Stimulated activated naive CD4-positive, alpha-beta T cell (primary cell): ENCODE results near the gene SERINC2.
"Not testable (repeated sequence)": the region's sequence is repeated elsewhere in the genome, so short reads cannot be mapped to it uniquely, and the experiment has no call there.

Experiments
- DNase-seq, 6 experiments: peaks; one replicate each; lab custom pipeline; 2025; lab: John Stamatoyannopoulos, UW

SERINC2 gene

DNA sequence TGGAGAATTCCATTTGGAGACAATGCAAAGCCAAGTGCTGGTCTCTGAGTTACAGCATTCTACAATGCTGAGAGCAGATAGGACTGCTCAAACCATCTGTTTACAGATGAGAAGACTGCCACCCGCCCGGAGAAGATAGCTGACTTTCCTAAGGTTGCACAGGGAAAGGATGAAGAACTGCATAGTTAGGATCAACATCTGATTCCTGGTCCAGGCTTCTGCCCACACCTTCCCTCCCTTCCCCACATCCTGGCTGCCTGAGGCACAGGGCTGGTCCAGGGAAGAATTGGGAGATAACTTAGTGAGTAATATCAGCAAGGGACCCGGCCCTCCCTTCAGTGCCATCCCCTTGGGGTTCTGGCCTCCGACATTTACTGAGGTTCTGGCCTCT, 2.0 kb downstream of the SERINC2 start:
- DNase-seq, result no peak

DNA sequence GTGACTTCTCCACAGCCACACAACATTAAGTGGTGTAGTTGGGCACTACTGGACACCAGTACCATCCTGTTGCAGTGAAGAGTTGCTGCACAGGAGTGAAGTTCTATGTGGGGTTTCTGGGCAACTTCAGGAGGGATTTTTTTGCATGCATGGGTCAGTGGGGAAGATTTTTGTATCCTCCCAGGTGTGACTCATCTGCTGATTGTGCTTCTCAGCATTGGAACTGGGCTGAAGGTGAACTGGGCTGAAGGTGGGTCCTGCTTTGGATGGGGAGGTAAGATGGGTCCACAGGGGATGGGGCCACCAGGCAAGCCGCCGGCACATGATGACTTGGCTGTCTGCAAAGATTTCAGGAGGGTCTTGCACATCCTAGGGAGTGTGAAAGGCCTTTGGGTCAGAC, 2.6 kb downstream of the SERINC2 start:
- no peak for DNase-seq

DNA sequence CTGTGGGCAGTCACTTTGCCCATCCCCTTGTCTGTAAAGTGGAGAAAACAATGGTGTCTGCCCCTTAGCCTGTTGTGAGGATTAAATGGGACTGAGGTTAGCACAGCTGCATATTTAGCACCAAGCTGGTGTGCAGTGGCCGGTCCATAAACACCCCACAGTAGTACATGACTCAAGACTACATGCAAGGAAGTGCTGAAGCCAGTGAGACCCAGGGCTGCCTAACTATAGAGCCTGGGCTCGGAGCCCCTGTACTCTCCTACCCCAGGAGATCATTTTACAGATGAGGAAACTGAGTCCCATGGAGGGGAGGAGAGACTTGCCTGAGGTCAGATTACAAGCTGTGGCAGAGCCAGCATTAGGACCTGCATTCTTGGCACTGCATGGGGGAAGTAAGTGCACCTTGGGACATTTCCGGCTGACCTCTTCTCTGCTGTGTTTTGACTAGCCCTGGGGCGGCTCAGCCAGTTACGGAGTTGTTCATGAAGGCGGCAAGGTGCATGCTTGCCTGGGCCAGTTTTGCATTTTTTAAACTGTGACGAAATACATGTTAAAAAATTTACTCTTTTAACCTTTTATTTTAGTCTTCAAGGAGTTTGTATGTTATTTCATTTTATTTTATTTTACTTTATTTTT, 3.2 kb downstream of the SERINC2 start:
- no peak for DNase-seq

DNA sequence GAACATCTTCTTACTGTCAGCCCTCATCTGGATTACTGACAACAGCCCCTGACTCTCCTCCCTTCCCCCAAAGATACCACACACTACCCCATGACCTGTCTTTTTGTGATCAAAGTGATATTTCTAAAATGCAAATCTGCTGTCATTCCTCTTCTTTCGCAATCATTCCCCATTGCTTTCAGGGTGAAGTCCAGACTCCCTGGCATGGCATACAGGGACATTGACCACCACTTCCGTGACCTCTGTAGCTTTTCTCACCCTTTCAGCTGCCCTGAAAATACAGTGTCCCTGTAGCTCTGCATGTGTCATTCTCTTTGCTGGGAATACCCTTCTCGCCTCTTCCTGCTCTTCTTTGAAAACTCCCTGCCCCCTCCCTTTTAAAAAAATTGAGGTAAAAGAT, 4.1 kb downstream of the SERINC2 start:
- DNase-seq, result no peak

GRCh38 chr1:31418626-31419323, 5.8 kb downstream of the SERINC2 start:
- no peak for DNase-seq

GRCh38 chr1:31420716-31421115, 7.7 kb downstream of the SERINC2 start:
- no peak for DNase-seq

- no peak for DNase-seq
These were observed 8.5 kb downstream of the SERINC2 start for GRCh38 chr1:31421371-31422040.

GRCh38 chr1:31422505-31423319, 9.7 kb downstream of the SERINC2 start:
- DNase-seq, result peak in 5 of 6 experiments; percentile 16 to 68 (median 41)

DNA sequence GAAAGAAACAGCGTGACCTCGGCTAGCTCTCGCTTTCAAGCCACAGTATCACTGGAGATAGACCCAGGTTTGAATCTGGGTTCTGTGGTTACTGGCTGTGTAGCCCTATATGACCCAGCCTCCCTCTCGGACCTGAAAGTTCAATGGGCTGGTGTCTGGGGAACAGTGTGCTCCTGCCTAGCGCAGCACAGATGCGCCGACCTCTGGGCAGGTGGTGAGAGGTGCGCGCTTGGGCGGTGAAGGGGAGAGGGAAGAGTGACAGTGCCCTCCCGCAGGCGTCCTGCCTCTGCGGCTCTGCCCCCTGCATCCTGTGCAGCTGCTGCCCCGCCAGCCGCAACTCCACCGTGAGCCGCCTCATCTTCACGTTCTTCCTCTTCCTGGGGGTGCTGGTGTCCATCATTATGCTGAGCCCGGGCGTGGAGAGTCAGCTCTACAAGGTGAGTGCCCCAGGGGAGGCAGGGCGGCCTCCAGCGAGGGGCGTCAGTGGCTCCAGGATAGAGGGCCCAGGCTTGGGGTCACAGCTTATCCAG, 10.5 kb downstream of the SERINC2 start:
- DNase-seq, result no peak

GRCh38 chr1:31424568-31424967, 11.6 kb downstream of the SERINC2 start:
- no peak for DNase-seq

DNA sequence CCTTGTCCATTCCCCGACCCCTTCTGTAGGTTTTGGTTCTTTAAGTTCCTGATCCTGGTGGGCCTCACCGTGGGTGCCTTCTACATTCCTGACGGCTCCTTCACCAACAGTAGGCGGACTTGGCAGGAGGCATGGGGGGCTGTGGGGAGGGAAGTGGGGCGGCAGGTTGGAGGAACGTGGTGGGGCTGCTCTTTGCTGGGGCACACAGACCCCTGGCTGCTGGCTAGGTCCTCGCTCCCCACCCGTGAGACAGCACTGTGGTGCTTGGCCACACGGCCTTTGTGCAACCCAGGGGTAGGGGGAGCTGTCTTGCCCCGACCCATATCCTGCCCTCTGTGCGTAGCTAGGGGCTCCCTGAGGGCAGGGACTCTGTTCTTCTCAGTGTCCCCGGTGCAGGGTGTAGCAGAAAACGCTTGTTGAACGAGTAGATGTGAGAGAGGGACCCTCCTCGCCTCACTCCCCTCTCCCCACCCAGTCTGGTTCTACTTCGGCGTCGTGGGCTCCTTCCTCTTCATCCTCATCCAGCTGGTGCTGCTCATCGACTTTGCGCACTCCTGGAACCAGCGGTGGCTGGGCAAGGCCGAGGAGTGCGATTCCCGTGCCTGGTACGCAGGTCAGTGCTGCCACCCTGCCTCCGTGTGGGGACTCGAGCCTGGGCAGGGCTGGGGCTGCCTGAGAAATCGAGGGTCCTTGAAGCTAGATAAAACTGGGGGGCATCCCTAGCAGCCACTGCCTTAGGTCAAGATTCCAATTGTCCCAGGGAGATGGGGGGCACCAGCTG, 12.5 kb downstream of the SERINC2 start:
- no peak for DNase-seq

DNA sequence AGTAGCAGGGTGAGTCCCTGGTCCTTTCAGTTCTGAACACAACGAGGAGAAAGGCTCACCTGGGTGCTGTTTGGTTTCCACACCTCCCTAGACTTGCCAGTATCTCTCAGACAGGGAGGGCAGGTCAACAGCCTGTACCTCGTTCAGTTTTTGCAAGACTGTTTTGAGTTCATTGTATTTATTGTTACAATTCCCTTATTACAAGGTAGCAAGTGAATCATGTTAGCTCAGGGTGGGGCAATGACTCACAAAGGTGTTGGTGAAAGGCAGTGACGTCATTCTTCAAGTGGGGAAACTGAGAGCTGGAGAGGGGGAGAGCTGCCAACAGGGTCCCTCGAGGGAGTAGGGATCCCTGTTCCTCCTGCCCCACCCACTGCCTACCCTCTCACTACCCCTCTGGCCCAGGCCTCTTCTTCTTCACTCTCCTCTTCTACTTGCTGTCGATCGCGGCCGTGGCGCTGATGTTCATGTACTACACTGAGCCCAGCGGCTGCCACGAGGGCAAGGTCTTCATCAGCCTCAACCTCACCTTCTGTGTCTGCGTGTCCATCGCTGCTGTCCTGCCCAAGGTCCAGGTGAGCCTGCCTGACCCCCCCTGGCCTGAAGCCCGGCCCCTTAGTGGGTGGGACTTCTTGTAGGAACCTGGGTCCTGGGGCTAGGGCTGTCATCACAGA, 13.4 kb downstream of the SERINC2 start:
- no peak for DNase-seq

GRCh38 chr1:31427322-31427721, 14.3 kb downstream of the SERINC2 start:
- DNase-seq, result no peak

DNA sequence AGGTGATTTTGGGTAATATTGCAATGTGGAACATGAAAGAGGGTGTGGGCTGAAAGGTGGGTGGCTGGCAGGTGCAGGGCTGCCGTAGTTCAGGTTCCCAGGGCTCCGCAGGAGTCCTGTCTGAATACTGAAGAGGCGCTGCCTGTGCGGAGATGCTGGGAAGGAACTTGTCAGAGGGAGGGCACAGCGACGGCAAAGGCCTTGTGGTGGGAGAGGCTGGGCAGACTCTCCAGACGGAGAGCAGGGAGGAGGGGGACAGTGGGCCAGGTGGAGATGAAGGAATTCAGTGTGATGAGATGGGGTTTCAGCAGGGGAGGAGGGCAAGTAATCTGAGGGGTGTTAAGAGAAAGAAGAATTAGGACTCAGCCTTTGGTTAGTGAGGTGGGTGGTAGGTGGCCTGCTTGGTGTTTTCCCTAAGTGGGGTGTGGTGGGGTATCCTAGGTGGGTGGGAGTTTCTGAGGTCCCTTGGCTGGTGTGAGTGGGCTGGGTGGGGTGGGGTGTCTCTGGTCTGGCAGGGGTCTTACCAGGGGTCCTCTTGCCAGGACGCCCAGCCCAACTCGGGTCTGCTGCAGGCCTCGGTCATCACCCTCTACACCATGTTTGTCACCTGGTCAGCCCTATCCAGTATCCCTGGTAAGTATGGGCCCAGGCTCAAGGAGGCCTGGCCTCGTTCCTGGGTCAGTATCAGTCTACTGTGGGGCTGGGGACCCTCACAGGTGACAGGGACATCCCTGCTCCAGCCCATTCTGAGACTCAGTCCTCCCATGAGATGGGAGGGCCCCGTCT, 15.6 kb downstream of the SERINC2 start:
- DNase-seq, result no peak

- no peak for DNase-seq
These were observed 16.6 kb downstream of the SERINC2 start for GRCh38 chr1:31429583-31429982.

- DNase-seq, result not testable (repeated sequence)
These were observed 18.6 kb downstream of the SERINC2 start for GRCh38 chr1:31431351-31432257.

DNA sequence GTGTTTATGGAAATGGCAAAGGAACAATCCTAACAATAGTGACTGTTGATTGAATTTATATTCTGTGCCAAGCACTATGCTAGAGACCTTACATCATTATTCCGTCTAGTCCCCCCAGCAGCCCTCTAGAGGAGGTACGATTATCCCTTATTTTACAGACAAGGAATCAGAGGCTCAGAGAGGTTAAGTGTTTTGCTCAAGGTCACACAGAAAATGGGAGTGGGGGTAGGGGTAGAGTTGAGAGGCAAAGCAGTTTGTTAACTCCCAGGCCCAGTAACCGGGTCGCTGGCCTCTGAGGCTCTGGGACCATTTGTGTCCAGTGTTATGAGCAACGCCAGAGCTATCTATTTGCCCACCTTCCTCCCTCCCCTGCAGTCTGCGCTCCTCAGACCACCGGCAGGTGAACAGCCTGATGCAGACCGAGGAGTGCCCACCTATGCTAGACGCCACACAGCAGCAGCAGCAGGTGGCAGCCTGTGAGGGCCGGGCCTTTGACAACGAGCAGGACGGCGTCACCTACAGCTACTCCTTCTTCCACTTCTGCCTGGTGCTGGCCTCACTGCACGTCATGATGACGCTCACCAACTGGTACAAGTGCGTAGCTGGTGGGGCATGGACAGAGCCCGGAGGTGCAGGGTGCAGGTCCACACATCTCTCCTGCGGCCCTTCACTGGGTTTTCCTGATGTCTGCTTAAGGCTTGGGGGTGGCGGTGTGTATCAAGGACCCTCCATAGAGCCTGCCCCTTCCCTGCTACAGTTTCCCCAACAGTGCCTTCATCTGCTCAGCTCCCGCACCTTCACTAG, 19.8 kb downstream of the SERINC2 start:
- no peak for DNase-seq

- no peak for DNase-seq
These were observed 20.4 kb downstream of the SERINC2 start for GRCh38 chr1:31433396-31433930.
